HepG2 (cell line): ENCODE measurements around the gene LRIF1. TPM values are rescaled to one million over a fixed set of nuclear protein-coding genes. Genes with fewer than 3 reads are reported as not detected.

Source experiments
- CREB1 ChIP-seq, 2 experiments: fragments of 450-650 bp in 1 of 2; IDR thresholded peaks; 2 replicates each; pipeline ENCODE4 v1.6.1; 2016 to 2017; ENCODE audit warnings: control low read depth in 1 of 2, mild to moderate bottlenecking in 1 of 2, missing compliant biosample characterization in 1 of 2, missing genetic modification characterization in 1 of 2
- ELF3 ChIP-seq: IDR thresholded peaks from 2 replicates; pipeline ENCODE4 v1.6.1; 2016; ENCODE audit warnings: missing genetic modification reagents, missing compliant biosample characterization
- HNF4A ChIP-seq: sonication (generic); formaldehyde crosslinking; IDR thresholded peaks from 2 replicates; pipeline ENCODE4 v1.4.0; 2020; ENCODE audit warnings: missing genetic modification reagents
- KDM1A ChIP-seq: IDR thresholded peaks from 2 replicates; pipeline ENCODE4 v1.6.1; 2016; ENCODE audit warnings: missing compliant biosample characterization
- MBD4 ChIP-seq: IDR thresholded peaks from 2 replicates; pipeline ENCODE4 v1.6.1; 2012; ENCODE audit warnings: low read length, inconsistent platforms, borderline replicate concordance
- NFYB ChIP-seq: sonication (generic); formaldehyde crosslinking; IDR thresholded peaks from 2 replicates; pipeline ENCODE4 v1.4.0; 2020; ENCODE audit warnings: missing genetic modification reagents
- PBX2 ChIP-seq: IDR thresholded peaks from 2 replicates; pipeline ENCODE4 v1.6.1; 2016; ENCODE audit warnings: control low read depth
- POGK ChIP-seq: sonication (generic); formaldehyde crosslinking; conservative IDR thresholded peaks from 2 replicates; pipeline ENCODE4 v1.8.0; 2022; ENCODE audit warnings: mild to moderate bottlenecking, moderate library complexity, missing genetic modification reagents
- PTBP1 ChIP-seq: fragments of 200-400 bp; formaldehyde crosslinking; IDR thresholded peaks from 2 replicates; pipeline ENCODE4 v1.6.1; 2018; ENCODE audit warnings: low read length, low read depth; ENCODE audit not compliant: poor library complexity, severe bottlenecking
- RNF219 ChIP-seq: sonication (generic); formaldehyde crosslinking; IDR thresholded peaks from 2 replicates; pipeline ENCODE4 v1.5.0; 2020; ENCODE audit warnings: mild to moderate bottlenecking, missing genetic modification reagents
- SNAPC2 ChIP-seq: sonication (generic); formaldehyde crosslinking; IDR thresholded peaks from 2 replicates; pipeline ENCODE4 v1.8.1; 2022; ENCODE audit warnings: mild to moderate bottlenecking, missing genetic modification reagents
- THAP11 ChIP-seq: IDR thresholded peaks from 2 replicates; pipeline ENCODE4 v1.6.1; 2016; ENCODE audit warnings: missing biosample characterization, missing genetic modification reagents
- ZFP90 ChIP-seq: sonication (generic); formaldehyde crosslinking; IDR thresholded peaks from 2 replicates; pipeline ENCODE4 v1.8.0; 2022; ENCODE audit warnings: missing genetic modification reagents, mild to moderate bottlenecking, inconsistent platforms, borderline replicate concordance
- ZNF280D ChIP-seq: sonication (generic); formaldehyde crosslinking; IDR thresholded peaks from 2 replicates; pipeline ENCODE4 v1.5.1; 2020; ENCODE audit warnings: mild to moderate bottlenecking, missing genetic modification reagents
- ZNF296 ChIP-seq: sonication (generic); formaldehyde crosslinking; conservative IDR thresholded peaks from 2 replicates; pipeline ENCODE4 v1.5.0; 2020; ENCODE audit warnings: mild to moderate bottlenecking, missing genetic modification reagents
- ZNF713 ChIP-seq: sonication (generic); formaldehyde crosslinking; IDR thresholded peaks from 2 replicates; pipeline ENCODE4 v1.4.0; 2020; ENCODE audit warnings: mild to moderate bottlenecking, missing genetic modification reagents
- ZNF746 ChIP-seq: sonication (generic); formaldehyde crosslinking; IDR thresholded peaks from 2 replicates; pipeline ENCODE4 v1.8.0; 2022; ENCODE audit warnings: mild to moderate bottlenecking, missing genetic modification reagents
- ZNF788 ChIP-seq: sonication (generic); formaldehyde crosslinking; IDR thresholded peaks from 2 replicates; pipeline ENCODE4 v1.5.0; 2020; ENCODE audit warnings: mild to moderate bottlenecking, missing genetic modification reagents, borderline replicate concordance
- ZNF816 ChIP-seq: sonication (generic); formaldehyde crosslinking; IDR thresholded peaks from 2 replicates; pipeline ENCODE4 v1.8.0; 2022; ENCODE audit warnings: missing genetic modification reagents, mild to moderate bottlenecking, borderline replicate concordance
- ZSCAN22 ChIP-seq: sonication (generic); formaldehyde crosslinking; IDR thresholded peaks from 2 replicates; pipeline ENCODE4 v1.4.0; 2020; ENCODE audit warnings: mild to moderate bottlenecking, missing genetic modification reagents
- ZSCAN31 ChIP-seq: sonication (generic); formaldehyde crosslinking; IDR thresholded peaks from 2 replicates; pipeline ENCODE4 v1.5.0; 2020; ENCODE audit warnings: low read depth, mild to moderate bottlenecking, missing genetic modification reagents
- polyA plus RNA-seq, 8 experiments: library from polyadenylated mRNA; depleted of rRNA in 3 of 8; stranded (reverse) in 7 of 8; unstranded in 1 of 8; fragments of >200 nt; fragmentation: Illumina TruSeq in 4 of 8; extraction: Trizol in 4 of 8; gene quantifications; 2 replicates each; pipeline versions ENCODE4 v1.2.1 to v1.2.3, GENCODE V29; 2011 to 2016; ENCODE audit warnings: low read depth in 4 of 8, missing spikeins in 1 of 8, mixed read lengths in 1 of 8; ENCODE audit not compliant: insufficient read depth in 1 of 8
- total RNA-seq, 5 experiments: library from RNA; depleted of rRNA; stranded (reverse); fragments of >200 nt; fragmentation: Illumina TruSeq; extraction: Trizol; gene quantifications; 2 replicates each; pipeline ENCODE4 v1.2.3, GENCODE V29; 2016; ENCODE audit warnings: low read depth in 1 of 5

LRIF1 gene
- total and polyA plus RNA-seq, 2 of the 13 experiments (the other 11 are each of a cell fraction or from before 2014, with no cell fraction given), result 18.4 to 42.4 TPM

GRCh38 chr1:110962892-110963690 lies 631 bp downstream of the LRIF1 start (continued):
- TF ChIP-seq ZNF280D (CRISPR knock-in tag), result peak; percentile 92; the same call in 1 of the 2 replicates
- 0 out of 2 replicates have a peak, but pooled peaks have one; percentile 85 for TF ChIP-seq ZNF816
- no peak for TF ChIP-seq PBX2 (CRISPR knock-in tag)
- TF ChIP-seq PTBP1, result no peak
- TF ChIP-seq ZNF296 (CRISPR knock-in tag), result no peak; the same call in 1 of the 2 replicates
- no peak for TF ChIP-seq ZFP90 (CRISPR knock-in tag)
- no peak for TF ChIP-seq SNAPC2 (CRISPR knock-in tag)
- TF ChIP-seq NFYB (CRISPR knock-in tag), result peak; percentile 38; the same call in 1 of the 2 replicates
- TF ChIP-seq THAP11 (CRISPR knock-in tag), result no peak
- TF ChIP-seq MBD4, result no peak
- TF ChIP-seq POGK (CRISPR knock-in tag), result no peak; the same call in 1 of the 2 replicates
- peak; percentile 41; the same call in 1 of the 2 replicates for TF ChIP-seq KDM1A (CRISPR knock-in tag)
- TF ChIP-seq RNF219 (CRISPR knock-in tag), result peak; percentile 90
- no peak for TF ChIP-seq ELF3
- no peak for TF ChIP-seq ZNF713
- TF ChIP-seq ZNF788 (CRISPR knock-in tag), result 0 out of 2 replicates have a peak, but pooled peaks have one; percentile 0
- TF ChIP-seq ZNF746, result peak; percentile 71; the same call in 1 of the 2 replicates
- TF ChIP-seq ZSCAN22 (CRISPR knock-in tag), result 0 out of 2 replicates have a peak, but pooled peaks have one; percentile 33
- no peak for TF ChIP-seq CREB1 (IDR thresholded peaks at IDR 0.05)
- TF ChIP-seq CREB1 (CRISPR knock-in tag; IDR thresholded peaks at IDR 0.05), result no peak
- no peak for TF ChIP-seq HNF4A (CRISPR knock-in tag)
- TF ChIP-seq ZSCAN31 (CRISPR knock-in tag), result 0 out of 2 replicates have a peak, but pooled peaks have one; percentile 57
